OCI-M2 (cell line): ENCODE data around the gene YY1.
A peak's percentile ranks its signal among the peaks of the same experiment; 100 is the strongest.
"Not testable (repeated sequence)": the region's sequence is repeated elsewhere in the genome, so short reads cannot be mapped to it uniquely, and the experiment has no call there.

ENCODE experiments used
- DNase-seq: peaks from one replicate; lab custom pipeline; 2025; ENCODE audit not compliant: unreplicated experiment; lab: John Stamatoyannopoulos, UW

The YY1 gene

GRCh38 chr14:100213956-100214769, 24.8 kb upstream of the YY1 start:
- DNase-seq: no peak

DNA sequence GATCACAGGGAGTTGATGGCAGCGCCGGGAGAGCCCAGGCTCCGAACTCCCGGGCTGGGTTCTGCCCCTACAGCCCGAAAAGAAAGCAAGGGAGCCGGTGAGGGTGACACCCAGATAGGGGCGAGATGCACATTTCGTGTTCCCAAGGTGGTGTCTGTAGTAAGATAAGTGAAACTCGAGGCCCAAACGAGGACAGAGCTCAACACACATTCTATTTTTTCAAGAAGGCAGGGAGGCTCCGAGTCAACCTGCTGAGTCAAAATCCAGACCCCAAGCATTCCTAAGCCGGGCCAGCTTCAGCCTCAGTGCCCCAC, 24.2 kb upstream of the YY1 start:
- DNase-seq: no peak

DNA sequence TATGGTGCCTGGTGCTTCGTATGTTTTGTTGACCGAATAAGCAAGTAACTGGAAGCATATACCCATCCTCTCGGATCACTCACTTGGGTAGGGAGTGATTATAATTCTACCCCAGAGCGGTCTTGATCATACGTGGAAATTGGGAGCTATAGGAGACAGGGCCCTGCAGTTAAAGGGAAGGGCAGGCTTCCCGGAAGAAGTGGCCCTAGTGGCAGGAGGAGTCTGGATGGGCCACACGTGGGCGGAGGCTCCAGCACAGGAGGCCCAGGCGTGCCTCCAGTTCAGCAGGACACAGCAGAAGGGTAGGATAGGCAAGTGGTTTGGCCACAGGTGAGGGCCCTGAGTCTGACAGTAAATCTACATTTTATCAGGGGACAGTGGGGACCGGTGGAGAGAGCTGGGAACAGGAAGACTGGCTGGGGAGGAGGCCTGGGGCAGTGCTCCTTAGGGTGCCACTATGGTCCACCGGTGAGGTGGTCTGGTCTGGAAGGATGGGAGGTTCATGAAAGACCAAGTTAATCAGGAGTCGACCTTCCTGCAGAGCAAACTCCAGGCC, 23.5 kb upstream of the YY1 start:
- DNase-seq: no peak

DNA sequence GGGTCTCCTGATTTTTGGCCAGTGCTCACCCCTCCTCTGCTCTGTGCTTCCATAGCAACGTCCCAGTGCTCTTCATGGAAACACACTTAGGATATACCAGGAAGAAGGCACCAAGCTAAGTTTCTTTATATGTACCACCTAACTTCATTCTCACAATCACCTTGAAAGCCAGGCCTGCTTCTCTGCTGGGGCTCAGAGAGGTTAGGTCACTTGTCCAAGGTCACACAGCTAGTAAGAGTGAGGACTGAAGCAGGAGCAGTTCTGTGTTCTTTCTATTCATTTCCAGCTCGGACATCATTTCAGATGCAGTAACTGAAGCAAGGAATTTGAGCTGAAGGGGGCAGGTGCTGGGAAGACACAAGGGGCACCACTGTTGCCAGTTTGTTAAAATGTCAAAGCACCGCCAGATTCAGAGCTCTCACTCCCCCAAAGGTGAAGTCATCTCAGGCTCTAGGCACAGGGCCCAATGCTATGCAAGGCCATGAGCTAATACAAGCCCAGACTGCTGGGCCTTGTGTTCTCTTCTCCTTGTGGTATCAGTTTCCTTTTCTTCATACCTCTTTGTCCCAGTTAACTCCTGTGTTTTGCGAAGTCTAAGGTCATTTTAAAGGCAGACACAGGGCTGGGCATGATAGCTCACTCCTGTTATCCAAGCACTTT, 19.7 kb upstream of the YY1 start:
- DNase-seq: no peak

- DNase-seq: peak; percentile 93
Observed at GRCh38 chr14:100221533-100222223, 17.3 kb upstream of the YY1 start.

DNA sequence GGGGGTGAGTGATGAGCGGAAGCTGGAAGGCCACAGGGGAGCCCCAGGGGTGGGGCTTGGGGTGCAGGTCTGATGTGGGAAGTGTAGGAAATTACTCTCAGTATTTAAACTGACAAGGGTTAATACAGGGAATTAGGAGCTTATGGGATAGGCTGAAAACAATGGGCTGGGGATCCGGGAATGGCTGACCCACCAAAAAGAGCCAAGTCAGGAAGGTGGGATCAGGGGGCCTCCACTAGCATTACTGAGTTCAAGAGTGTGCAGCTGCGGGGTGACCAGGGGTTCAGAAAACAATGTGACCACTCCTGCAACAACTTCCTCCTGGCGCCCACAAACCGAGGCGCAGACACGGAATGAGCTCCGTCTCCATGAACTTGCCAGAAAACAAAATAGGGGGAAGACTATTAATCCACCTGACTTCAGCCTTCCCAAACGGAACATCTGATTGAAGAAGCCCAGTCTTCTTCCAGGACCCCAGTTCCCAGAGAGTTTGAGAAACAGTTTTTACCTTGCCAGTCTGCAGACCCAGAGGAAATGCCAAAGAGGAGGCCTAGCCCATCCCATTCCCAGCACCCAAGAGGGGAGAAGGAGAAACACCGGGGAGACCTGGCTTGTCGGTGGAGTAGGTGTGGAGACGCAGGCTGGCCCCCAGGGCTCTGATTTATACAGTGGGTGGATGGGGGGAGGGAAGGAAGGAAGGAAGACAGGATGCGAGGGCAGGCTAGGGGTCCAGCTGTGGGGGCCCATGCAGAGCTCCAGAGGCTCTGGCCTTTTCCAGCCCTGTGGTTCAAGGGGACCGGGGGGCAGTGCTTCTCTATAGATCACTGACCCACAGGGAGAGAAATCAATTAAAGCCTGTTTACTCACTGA, 16.5 kb upstream of the YY1 start:
- DNase-seq: no peak

DNA sequence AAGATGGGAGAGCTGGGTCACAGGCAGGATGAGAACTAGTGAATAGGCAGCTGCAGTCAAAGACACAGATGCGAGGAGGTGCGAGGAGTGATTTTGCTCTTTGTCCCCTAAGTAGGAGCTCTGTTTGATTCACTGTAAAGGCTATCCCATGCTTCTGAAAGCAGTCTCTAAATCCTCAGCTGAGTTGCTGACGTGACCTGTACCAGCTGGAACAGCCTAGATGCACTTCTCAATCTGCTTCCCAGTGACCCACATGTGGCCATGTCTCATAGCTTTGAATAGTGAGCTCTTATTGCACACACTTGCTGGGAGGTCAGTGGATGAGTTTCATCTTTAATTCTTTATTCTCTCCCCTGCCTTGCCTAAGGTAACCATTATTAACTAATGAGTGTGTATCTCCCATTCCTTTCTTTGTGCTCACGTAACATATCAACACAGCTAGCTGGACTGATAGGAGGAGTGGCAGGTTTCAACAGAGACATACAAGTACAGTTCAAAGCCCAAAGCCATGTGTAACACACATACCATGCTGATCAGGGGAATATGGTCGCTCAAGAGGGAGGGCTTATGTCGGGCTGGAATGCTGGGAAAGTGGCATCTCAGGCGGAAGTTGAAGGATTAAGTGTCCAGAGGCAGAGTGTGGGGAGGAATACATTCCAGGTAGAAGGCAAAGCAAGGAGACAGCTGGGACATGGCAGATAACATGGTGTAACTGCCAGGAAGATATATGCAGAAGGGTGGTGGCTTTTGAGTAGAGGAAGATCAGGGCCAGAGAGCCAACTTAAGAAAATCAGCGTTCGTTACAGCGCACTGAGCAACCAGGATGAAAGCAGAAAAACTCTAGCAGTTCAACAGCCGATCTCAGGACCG, 15.4 kb upstream of the YY1 start:
- no peak for DNase-seq

GRCh38 chr14:100224229-100224866, 14.6 kb upstream of the YY1 start:
- no peak for DNase-seq

DNA sequence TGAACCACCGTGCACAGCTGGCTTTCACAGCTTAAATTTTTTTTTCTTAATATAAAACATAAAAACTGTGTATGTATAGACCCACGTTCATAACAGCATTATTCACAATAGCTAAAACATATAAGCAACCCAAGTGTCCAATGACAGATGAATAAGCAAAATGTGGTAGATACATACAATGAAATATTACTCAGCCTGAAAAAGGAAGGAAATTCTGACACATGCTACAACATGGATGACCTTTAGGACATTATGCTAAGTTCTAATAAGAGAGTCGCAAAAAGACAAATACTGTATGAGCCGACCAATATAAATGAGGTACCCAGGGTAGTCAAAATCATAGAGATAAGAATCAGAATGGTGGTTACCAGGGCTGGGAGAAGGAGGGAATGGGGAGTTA, 13.8 kb upstream of the YY1 start:
- DNase-seq: no peak

GRCh38 chr14:100230361-100230760, 8.6 kb upstream of the YY1 start:
- DNase-seq: no peak

- no peak for DNase-seq
Observed at GRCh38 chr14:100234511-100234910, 4.4 kb upstream of the YY1 start.

DNA sequence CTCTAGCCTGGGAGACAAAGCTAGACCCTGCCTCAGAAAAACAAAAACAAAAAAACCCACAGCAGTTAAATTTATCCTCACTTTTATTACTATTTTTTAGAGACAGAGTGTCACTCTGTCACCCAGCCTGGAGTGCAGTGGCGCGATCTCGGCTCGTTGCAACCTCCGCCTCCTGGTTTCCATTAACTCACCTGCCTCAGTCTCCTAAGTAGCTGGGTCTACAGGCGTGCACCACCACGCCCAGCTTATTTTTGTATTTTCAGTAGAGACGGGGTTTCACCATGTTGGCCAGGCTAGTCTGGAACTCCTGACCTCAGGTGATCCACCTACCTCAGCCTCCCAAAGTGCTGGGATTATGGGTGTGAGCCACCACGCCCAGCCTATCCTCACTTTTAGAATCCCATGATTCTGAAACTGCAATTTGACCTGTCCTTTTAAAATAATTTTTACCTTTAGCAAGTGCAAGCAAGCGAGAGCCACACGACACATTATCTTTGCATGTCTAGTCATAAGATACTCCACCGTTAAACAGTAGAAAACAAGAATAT, 2.6 kb upstream of the YY1 start:
- not testable (repeated sequence) for DNase-seq

DNA sequence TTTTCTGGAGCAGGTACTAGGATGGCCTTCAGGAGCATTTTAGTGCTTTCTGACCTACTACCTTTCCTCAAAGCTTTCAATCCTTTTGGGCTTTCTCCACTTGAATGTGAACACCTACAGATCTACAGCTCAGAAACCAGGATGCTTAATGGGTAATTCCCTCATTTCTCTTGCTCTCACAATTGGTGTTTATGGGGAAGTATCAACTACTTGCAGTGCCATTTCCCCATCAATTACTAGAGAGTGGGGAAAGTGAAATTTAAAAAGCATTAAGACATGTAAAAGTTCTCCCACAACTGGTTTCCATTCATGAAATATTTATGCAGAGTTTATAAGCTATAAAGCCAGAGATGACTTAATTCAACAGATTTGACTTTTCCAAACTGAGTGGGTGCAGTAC, 2.1 kb upstream of the YY1 start:
- no peak for DNase-seq

GRCh38 chr14:100237735-100238418, 1.1 kb upstream of the YY1 start:
- no peak for DNase-seq

GRCh38 chr14:100239211-100239839, 381 bp downstream of the YY1 start:
- DNase-seq: no peak

- no peak for DNase-seq
Observed at GRCh38 chr14:100239840-100240667, 1.1 kb downstream of the YY1 start.

- DNase-seq: no peak
Observed at GRCh38 chr14:100240668-100241032, 1.7 kb downstream of the YY1 start.
